HepG2 (cell line): Measurements from ENCODE around the gene PSMG4. TPM values are rescaled to one million over a fixed set of nuclear protein-coding genes. Genes with fewer than 3 reads are reported as not detected.
A peak's percentile ranks its signal among the peaks of the same experiment; 100 is the strongest.

Experiments
- ARID3A ChIP-seq: IDR thresholded peaks from 2 replicates; pipeline ENCODE4 v1.6.1; 2012; ENCODE audit warnings: low read depth, low read length, improper control_type of control experiment
- MATR3 ChIP-seq: sonication (generic); formaldehyde crosslinking; IDR thresholded peaks from 2 replicates; pipeline ENCODE4 v1.4.0; 2020; ENCODE audit warnings: missing genetic modification reagents
- NR2C2 ChIP-seq: sonication (generic); formaldehyde crosslinking; IDR thresholded peaks from 2 replicates; pipeline ENCODE4 v1.4.0; 2020; ENCODE audit warnings: missing genetic modification reagents, mild to moderate bottlenecking, moderate library complexity, borderline replicate concordance
- SCMH1 ChIP-seq: sonication (generic); formaldehyde crosslinking; IDR thresholded peaks from 2 replicates; pipeline ENCODE4 v1.9.0; 2021; ENCODE audit warnings: missing genetic modification reagents, mild to moderate bottlenecking, borderline replicate concordance
- ZBTB20 ChIP-seq: sonication (generic); formaldehyde crosslinking; IDR thresholded peaks from 2 replicates; pipeline ENCODE4 v1.8.1; 2023; ENCODE audit warnings: missing genetic modification reagents, low read depth, mild to moderate bottlenecking, borderline replicate concordance
- ZFP91 ChIP-seq: sonication (generic); formaldehyde crosslinking; IDR thresholded peaks from 2 replicates; pipeline ENCODE4 v1.9.0; 2022; ENCODE audit warnings: missing genetic modification reagents, mild to moderate bottlenecking, borderline replicate concordance
- ZNF350 ChIP-seq: sonication (generic); formaldehyde crosslinking; IDR thresholded peaks from 2 replicates; pipeline ENCODE4 v1.4.0; 2020; ENCODE audit warnings: mild to moderate bottlenecking, low read depth, missing genetic modification reagents, borderline replicate concordance
- ZNF878 ChIP-seq: sonication (generic); formaldehyde crosslinking; IDR thresholded peaks from 2 replicates; pipeline ENCODE4 v1.8.1; 2023; ENCODE audit warnings: mild to moderate bottlenecking, missing genetic modification reagents, moderate library complexity
- polyA plus RNA-seq, 8 experiments: library from polyadenylated mRNA; depleted of rRNA in 3 of 8; stranded (reverse) in 7 of 8; unstranded in 1 of 8; fragments of >200 nt; fragmentation: Illumina TruSeq in 4 of 8; extraction: Trizol in 4 of 8; gene quantifications; 2 replicates each; pipeline versions ENCODE4 v1.2.1 to v1.2.3, GENCODE V29; 2011 to 2016; ENCODE audit warnings: low read depth in 4 of 8, missing spikeins in 1 of 8, mixed read lengths in 1 of 8; ENCODE audit not compliant: insufficient read depth in 1 of 8
- total RNA-seq, 5 experiments: library from RNA; depleted of rRNA; stranded (reverse); fragments of >200 nt; fragmentation: Illumina TruSeq; extraction: Trizol; gene quantifications; 2 replicates each; pipeline ENCODE4 v1.2.3, GENCODE V29; 2016; ENCODE audit warnings: low read depth in 1 of 5

The PSMG4 gene
- total and polyA plus RNA-seq, 2 of the 13 experiments (the other 11 are each of a cell fraction or from before 2014, with no cell fraction given): 28.5 to 32.8 TPM

GRCh38 chr6:3209114-3210023 is 49.4 kb upstream of the PSMG4 start (continued):
- TF ChIP-seq NR2C2 (CRISPR knock-in tag): no peak
- TF ChIP-seq ZNF878 (CRISPR knock-in tag): 0 out of 2 replicates have a peak, but pooled peaks have one; percentile 32
- 0 out of 2 replicates have a peak, but pooled peaks have one; percentile 26 for TF ChIP-seq ZNF350 (CRISPR knock-in tag)
- peak; percentile 27; the same call in 1 of the 2 replicates for TF ChIP-seq ZFP91 (CRISPR knock-in tag)
- TF ChIP-seq MATR3 (CRISPR knock-in tag): no peak
- TF ChIP-seq ARID3A: no peak
- TF ChIP-seq ZBTB20: 0 out of 2 replicates have a peak, but pooled peaks have one; percentile 19
- TF ChIP-seq SCMH1: no peak
